HAP-1 (cell line): ENCODE results near the gene GPHA2.
A peak's percentile ranks its signal among the peaks of the same experiment; 100 is the strongest.

Source experiments
- DNase-seq, 2 experiments: peaks; one replicate each; pipeline ENCODE4 v3.0.0-alpha.2; 2016 to 2020; ENCODE audit warnings: low spot score in 2 of 2
- H3K27me3 ChIP-seq: fragments of 250-450 bp; sonication (Bioruptor Pico); 2 replicates; pipeline ENCODE4 v1.5.1; 2020; ENCODE audit warnings: low read depth, mild to moderate bottlenecking, moderate library complexity
- H3K36me3 ChIP-seq: fragments of 250-450 bp; sonication (Bioruptor Pico); replicated peaks from 2 replicates; pipeline ENCODE4 v1.5.1; 2020; ENCODE audit warnings: mild to moderate bottlenecking
- H3K4me1 ChIP-seq: fragments of 250-450 bp; sonication (Bioruptor Pico); 2 replicates; pipeline ENCODE4 v1.5.1; 2020; ENCODE audit warnings: mild to moderate bottlenecking
- H3K4me3 ChIP-seq: fragments of 250-450 bp; sonication (Bioruptor Pico); 2 replicates; pipeline ENCODE4 v1.5.1; 2020; ENCODE audit warnings: mild to moderate bottlenecking, moderate library complexity
- H3K9me3 ChIP-seq: fragments of 250-450 bp; sonication (Bioruptor Pico); 2 replicates; pipeline ENCODE4 v1.5.1; 2020; ENCODE audit warnings: mild to moderate bottlenecking, moderate library complexity
- in situ Hi-C: fragments of 300-500 bp; cut with MboI; formaldehyde crosslinking; loops from 3 replicates; pipeline ENCODE4 v1.14.3; 2020; ENCODE audit warnings: low sequenced_read_pairs, inconsistent platforms, mixed read lengths

GPHA2 gene

DNA sequence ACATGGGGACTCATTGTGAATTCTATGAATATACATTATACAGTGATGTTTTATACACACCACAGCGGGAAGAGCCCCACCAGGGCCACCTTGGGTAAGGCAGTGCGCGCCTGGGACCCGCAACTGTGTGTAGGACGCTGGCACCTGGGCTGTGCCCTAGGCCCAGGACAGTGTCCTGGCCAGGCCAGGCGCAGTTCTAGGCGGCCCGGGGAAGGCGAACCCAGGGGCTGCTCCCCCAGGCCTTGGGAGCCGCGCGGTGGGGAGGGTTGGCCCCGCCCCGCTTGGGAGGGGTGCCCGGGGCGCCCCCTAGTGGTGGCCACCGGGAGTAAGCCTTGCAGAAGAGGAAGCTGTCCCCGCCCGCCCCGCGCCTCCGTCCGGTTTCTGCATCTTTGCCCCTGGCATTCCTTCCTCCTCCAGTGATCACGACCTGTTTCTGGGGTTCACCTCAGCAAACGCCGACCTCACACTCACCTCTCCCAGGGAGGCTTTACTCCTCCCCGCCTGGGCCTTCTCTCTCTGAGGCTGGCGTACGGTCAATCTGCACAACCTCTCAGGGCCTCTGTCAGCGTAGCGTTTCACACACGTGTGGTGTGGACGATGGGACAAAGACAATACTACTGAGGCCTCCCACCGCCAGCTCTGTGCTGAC is 47.8 kb downstream of the GPHA2 start:
- Histone ChIP-seq H3K36me3 (no peaks in the 10 kb centered on the region), H3K4me3 (peak overlapping the region; percentile 22), H3K9me3 (no peaks in the 10 kb centered on the region), H3K4me1 (peaks cover 13% of the 10 kb centered on the region), H3K27me3 (no peaks in the 10 kb centered on the region)
- in situ Hi-C loops, result no loop called here
- peak; percentile 66 to 89 for DNase-seq

DNA sequence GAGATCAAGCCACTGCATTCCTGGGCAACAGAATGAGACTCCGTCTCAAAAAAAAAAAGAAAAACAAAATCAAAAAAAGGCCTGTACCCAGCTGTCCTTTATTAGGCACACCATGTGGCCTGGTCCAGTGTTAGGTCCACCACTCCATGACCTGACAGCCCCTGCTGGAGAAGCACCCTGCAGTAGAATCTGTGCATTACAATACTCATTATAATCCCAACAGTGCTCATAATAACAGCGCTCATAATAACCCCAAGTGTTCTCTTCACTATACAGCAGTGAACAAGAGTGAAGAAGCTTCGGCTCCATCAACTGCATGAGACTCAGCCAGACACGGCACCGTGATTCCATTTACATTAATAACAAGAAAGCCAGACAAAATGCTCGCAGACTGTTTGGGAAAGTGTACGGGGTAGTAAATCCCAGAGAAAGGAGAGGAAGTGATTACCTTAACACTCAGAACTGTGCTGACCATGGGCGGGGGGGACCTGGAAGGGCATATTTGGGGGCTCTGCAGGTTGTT is 48.4 kb downstream of the GPHA2 start:
- Histone ChIP-seq H3K27me3 (no peaks in the 10 kb centered on the region), H3K4me1 (peaks cover 13% of the 10 kb centered on the region), H3K36me3 (no peaks in the 10 kb centered on the region), H3K9me3 (no peaks in the 10 kb centered on the region), H3K4me3 (peak overlapping the region; percentile 22; the same call in 1 of the 2 replicates)
- in situ Hi-C loops, result no loop called here
- DNase-seq, result peak; percentile 33 to 48

DNA sequence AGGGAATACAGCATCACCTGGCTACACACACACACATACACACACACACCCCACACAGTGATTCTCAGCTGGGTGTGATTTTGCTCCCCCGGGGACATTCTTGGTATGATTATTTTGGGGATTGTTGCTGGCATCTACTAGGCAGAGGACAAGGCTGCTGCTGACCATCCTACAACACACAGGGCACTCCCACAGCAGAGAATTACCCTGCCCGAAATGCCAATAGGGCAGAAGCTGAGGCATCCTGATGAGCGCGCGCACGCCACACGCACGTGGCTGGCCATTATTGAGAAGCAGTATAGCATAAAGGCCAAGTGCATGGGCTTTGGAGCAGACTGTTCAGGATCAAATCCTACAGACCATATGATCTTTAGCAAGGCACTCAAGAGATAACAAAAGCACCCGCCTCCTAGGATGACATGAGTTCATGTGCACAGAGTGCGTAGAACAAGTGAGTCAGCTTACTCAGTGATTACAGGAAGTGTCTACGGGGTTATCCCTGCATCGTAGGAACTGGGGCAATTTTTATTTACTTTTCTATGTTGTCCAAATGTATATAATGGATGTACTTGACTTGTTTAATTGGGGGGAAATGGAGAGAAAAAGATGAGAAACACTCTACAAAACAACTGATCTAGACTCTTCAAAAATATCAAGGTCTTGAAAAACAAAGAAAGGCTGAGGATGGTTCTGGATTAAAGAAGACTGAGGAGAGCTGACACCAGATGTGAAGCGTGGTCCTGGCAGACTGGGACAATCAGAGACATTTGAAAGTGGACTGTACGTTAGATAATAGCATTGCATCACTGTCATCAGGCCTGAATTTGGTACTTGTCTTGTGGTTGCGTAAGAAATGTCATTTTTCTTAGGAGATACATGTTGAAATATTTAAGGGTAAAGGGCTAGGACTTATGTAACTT is 50.1 kb downstream of the GPHA2 start:
- no peak overlapping the region for H3K4me3 ChIP-seq
- H3K36me3 ChIP-seq, result no peaks in the 10 kb centered on the region
- H3K9me3 ChIP-seq, result no peaks in the 10 kb centered on the region
- H3K4me1 ChIP-seq, result peaks cover 13% of the 10 kb centered on the region
- no peaks in the 10 kb centered on the region for H3K27me3 ChIP-seq
- in situ Hi-C loops, result no loop called here
- no peak for DNase-seq
